Tibial nerve (tissue), 3 donors: ENCODE data around the gene CEP350.

Source experiments
- POLR2A ChIP-seq, 2 donors: fragments of 450-650 bp; IDR thresholded peaks; one replicate each; pipeline ENCODE4 v1.6.1; 2017; ENCODE audit warnings: antibody characterized with exemption in 2 of 2, mild to moderate bottlenecking in 2 of 2, moderate library complexity in 2 of 2
- TF ChIP-seq, protein P1 (sequence below), 5 experiments: fragments of 200-600 bp in 3 of 5; fragments of 450-650 bp in 2 of 5; sonication (generic) in 3 of 5; IDR thresholded peaks; one replicate each; pipeline ENCODE4 v1.5.1; 2016 to 2019; ENCODE audit warnings: antibody characterized with exemption in 5 of 5, mild to moderate bottlenecking in 3 of 5, moderate library complexity in 2 of 5

DNA sequence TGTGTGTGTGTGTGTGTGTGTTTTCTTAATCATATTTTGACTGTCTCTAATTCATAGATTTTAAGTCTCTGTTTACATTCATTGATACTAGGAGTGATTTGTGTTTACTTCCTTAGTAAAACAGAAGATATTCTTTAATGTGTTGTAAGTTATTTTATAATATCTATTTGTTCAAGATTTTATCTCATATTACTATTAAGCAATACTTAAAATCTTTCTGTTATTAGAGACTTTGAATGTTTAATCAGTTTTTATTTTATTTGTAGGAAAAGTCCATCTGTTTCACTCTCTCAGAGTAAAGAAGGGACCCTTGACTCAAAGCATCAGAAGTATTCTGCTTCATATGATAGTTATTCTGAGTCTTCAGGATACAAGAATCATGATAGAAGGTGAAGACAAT is 89.2 kb downstream of the CEP350 start:
- TF ChIP-seq, protein P1, sequence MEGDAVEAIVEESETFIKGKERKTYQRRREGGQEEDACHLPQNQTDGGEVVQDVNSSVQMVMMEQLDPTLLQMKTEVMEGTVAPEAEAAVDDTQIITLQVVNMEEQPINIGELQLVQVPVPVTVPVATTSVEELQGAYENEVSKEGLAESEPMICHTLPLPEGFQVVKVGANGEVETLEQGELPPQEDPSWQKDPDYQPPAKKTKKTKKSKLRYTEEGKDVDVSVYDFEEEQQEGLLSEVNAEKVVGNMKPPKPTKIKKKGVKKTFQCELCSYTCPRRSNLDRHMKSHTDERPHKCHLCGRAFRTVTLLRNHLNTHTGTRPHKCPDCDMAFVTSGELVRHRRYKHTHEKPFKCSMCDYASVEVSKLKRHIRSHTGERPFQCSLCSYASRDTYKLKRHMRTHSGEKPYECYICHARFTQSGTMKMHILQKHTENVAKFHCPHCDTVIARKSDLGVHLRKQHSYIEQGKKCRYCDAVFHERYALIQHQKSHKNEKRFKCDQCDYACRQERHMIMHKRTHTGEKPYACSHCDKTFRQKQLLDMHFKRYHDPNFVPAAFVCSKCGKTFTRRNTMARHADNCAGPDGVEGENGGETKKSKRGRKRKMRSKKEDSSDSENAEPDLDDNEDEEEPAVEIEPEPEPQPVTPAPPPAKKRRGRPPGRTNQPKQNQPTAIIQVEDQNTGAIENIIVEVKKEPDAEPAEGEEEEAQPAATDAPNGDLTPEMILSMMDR (IDR thresholded peaks at IDR 0.05) = no peak
- no peak for TF ChIP-seq POLR2A (IDR thresholded peaks at IDR 0.05)
